HG03103 (cell line): ENCODE results near the gene GPC6.

Experiments
- ATAC-seq: cut with Tn5 transposase; IDR thresholded peaks from one replicate; pipeline ENCODE4 v1.9.1; 2021; ENCODE audit warnings: low read depth; ENCODE audit not compliant: unreplicated experiment

GPC6 gene

DNA sequence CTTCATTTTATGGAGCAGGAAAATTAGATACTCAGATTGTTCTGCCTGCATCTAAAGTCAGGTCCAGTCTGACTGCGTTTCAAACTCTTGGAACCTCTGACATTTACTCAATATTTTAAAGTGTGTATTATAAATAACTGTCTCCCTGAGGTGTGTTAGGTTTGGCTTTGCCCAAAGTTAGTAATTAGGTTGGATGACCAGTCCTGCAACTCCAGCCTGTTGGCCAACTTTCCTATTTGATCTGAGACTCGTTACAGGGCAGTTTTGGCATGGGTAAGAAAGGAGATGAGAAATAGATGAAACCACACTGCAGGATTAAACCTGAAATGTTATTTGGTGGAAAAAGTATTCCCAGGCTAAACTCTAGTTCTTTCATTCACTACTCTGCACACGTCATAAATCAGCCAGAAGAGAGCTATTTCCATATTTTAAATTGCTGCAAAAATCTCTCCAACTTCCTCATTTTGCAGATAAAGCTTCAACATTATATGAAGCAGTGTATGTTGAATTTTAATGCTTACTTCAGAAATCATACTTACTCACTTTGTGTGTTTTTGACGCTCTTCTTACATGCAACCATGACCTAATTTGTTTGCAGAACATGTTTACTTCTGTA, 895.8 kb downstream of the GPC6 start:
- ATAC-seq, result no peak

DNA sequence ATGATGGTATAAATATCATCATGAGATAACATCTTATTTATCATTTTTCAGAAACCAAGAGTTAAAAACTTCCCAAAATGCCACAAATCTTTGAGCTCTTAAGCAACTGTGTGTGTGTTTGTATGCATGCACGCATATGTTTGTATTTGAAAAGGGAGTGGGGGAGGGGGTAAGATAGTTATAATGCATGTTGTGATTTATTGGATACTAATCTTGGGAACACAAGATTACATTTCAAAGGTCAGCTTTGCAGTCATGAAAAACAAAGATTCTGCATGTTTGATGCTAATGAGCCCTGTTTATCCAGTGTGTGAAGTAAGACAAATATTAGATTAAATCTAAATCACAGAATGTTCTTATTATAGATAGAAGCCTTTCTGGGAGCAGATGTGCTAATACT, 897.0 kb downstream of the GPC6 start:
- ATAC-seq, result no peak

DNA sequence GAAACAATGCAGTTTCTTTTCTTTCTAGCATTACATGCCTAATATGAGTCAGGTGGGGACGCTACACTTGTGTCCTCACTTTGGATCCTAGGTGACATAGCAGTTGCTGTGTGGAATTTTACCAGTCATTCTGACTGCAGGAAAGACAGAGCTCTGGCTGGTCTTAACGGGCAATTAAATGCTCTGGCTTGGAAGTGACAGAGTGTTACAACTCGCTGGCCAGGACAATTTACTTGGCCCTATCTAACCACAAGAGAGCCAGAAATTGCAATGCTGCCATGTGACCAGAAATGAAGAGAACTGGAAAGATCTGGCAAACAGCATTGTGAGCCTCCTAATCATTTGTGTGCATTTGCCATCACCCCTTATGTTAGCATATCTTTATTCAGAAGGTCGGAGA, 901.8 kb downstream of the GPC6 start:
- no peak for ATAC-seq

DNA sequence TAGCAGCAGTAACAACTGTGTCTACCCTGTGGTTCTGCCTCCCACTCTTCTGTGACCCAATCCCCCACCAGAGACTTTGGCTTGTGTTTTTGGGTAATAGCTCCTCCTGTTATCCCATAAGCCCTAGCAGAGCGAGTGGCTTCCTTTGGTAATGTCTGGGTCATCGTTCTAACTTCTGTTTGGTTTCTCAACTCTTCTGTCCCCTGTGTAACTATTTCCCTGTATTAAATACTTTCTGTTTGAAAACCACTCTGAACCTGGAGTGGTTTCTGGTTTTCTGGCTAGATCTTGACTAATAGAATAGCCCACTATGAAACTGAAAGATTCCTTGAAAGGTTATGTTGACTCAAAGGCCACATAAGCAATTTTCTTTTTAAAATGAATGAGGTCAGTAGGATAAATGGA, 902.9 kb downstream of the GPC6 start:
- ATAC-seq, result no peak

DNA sequence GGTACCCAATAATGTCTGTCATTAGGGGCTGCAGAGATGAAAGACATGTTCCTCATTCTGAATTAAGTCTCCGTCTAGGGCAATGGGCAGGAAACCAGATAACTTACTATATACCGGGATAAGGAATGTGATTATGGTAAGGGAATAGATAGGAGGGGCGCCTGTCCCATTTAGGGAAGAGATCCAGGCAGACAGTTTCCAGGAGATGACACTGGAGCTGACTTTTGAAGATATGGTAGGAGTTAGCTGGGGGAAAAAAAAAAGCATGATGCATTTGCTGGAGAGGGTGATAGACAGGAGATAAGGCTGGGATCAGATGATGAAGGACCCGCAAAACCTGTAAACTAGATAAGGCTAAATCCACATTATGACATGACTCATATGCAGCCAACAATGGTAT, 912.2 kb downstream of the GPC6 start:
- ATAC-seq, result no peak

DNA sequence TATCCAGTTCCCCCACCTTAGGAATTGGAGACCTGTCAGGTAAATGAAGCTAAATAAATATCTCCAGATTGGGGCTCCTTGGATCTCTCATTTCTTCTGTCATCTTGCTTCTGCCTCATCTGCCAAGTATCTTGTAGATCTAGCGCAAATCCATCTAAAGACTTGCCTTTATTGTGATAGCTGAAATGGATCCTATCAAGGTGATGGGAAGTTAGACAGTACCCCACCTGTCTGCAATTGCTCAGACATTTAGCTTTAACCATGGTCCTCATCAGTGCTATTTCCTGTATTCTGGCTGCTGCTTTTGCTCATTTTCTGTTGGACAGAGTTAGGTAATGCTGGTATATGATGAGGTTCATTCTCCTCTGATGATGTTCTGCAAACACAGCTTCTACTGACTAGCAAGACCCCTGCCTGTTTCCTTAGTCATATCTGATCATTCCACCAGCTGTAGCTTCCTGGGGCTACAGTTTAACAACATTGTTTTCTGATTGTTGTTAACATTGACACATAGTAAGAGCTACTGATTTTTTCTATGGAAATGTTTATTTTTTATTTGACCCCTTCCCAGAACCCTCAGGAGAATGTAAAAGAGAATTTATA, 912.9 kb downstream of the GPC6 start:
- ATAC-seq, result no peak

DNA sequence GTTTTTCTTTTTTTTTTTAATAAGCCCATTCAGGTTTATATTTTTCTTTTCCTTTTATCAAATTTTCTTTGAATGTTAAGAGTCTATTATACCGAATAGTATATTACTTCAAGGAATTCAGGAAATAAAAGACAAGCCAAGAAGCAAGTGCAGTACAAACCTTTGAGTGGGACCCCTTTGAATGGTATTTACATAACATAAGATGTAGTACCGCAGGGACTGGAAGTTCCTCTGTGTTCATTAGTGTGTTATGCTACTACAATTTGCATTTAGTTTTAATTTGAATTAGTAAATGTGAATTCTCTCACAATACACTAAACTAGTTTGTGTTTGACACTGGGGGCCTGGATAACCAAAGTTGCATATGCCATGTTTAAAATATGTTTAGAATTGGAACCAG, 913.4 kb downstream of the GPC6 start:
- no peak for ATAC-seq

DNA sequence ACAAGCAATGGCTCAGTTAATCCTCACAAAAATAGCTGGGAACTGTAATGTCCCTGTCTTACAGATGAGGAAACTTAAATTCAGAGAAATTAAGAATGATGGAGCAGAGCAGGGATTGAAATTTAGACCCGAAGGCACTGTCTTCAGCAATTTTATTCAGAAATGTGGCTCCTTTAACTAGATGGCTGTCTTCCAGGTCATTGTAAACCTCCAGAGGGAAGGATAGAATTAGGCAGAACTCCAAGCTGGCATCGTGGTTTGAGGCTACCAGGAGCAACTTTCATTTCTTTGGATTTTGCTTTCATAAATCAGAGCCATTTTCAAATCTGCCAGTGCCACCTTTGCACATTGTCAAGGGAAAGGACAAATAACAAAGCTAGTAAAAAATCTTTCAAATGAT, 913.9 kb downstream of the GPC6 start:
- no peak for ATAC-seq

DNA sequence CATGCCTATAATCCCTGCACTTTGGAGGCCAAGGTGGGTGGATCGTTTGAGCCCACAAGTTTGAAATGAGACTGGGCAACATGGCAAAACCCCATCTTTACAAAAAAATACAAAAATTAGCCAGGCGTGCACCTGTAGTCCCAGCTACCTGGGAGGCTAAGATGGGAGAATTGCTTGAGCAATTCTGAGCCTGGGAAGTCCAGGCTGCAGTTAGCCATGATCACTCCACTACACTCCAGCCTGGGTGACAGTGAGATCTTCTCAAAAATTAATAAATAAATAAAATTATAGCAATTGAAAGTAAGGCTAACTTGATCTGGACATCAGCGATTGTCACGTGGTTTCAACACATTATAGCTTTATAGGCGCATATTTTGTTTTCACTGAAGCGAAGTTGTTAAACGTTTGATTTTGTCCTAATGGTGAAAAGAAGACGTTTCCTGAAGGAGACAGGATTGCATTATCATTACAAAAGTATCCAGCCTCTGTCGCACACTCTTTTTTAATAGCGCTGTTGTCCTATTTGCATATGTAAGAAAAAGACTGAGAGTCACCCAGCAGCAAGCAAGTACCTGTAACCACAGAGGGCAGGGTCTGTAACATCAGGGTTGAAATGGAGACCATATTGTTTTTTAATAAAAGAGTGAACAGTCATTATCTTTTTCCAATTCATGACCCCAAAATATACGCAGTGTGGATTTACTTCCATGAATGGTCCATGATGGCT, 917.2 kb downstream of the GPC6 start:
- ATAC-seq, result no peak

DNA sequence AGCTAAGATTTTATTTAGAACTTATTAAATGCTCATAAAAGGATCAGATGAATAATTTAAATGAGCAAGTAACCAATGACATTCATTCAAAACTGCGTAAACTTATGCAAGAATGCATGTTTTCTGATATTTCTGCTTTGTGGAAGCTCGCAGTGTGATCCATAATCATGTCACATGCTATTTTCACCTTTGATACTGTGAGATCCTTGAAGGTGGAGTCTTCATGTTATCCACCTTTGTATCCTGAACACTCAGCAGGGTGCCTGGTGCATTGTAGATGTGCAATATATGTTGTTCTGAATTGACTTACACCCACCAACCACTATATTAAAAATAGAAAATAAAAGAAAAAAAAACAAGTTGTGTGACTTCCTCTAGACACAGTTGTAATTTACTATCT, 919.4 kb downstream of the GPC6 start:
- ATAC-seq, result no peak

DNA sequence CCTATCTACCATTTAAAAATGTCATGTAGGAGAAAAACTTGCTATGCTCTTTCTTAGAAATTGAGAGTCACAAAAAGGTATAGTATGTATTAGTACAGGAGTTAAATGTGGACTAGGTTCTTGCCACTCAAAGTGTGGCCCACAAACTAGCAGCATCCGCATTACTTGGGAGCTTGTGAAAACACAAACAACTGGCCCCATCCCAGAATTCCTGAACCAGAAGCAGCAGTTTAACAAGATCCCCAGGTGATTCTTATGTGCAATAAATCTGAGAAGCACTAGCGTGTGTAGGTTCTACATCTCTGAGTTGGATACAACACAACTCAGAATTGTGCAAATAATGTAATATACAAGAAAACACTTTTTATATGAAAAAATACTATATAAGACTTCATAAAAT, 927.0 kb downstream of the GPC6 start:
- ATAC-seq, result no peak

DNA sequence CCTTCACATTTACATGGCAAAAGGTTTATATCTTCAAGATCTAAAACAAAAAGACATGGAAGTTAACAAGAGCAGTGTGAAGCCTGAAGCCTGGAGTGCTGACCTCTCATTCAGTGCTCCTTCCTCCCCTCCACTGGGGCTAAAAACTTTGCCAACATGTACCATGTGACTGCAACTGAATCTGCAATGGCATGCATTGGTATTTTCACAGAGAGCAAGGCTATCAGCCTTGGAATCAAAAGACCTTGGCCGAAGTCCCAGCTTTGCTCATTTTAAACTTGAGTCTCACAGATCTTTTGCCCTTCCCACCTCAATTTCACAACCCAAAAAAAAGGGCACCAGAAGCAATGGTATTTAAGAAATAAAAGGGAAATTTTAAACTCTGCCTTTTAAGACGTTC, 927.8 kb downstream of the GPC6 start:
- no peak for ATAC-seq

DNA sequence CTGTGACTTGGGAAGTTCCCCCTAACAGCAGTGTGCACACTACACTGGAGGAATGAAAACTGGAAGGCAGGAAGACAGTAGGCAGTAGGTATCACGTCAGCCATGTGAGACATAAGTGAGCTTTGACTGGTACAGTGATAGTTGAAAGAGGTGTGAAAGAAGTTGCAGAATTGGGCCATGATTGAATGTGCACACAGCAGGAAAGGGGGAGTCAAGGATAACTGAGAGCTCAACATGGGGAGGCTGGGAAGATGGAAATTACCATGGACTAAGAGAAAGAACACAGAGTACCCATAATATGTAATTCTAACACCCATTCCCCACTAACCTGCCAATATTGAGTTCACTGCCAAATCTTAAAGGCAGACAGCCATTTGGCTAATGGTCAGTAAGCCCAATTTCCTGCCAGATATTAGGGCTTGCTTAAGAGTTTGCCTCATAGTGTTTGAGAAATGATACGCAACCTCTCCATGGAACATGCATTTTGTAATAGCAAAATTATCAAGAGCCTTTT, 931.2 kb downstream of the GPC6 start:
- no peak for ATAC-seq

DNA sequence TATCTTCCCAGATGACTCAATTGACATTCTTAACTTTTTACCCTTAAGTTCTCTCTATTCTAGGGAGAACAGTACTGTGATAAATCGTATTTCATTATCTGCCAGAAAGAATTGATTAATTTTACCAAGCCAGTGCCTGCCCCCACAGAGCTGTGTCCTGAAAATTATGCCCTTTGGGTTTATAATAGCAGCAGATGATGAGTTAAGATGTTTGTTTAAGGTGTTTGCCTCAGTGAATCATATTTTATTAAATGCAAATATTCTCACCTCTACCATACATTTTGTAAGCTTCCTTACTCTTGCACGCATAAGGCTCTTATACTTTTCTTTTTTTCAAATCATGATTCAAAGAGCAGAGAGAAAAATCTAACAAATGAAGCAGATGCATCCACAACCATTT, 934.3 kb downstream of the GPC6 start:
- no peak for ATAC-seq

DNA sequence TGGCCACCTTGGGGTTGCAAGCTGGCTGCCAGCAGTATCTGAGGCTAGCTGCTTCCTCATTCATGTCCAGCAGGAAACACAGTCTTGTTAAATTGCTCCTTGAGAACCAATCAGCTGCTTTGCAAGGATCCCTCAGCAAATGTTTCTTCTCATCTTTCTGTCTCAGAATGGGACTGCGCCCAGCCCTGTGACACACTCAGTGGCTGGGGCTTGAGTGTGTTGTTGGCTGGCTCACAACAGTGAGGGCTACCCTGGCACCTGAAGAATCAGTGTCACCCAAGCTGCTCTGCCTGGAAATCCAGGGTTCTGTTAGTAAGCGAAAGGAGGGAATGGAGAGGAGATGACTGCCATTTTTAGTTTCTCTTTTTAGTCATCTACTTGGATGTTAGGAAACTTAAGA, 935.7 kb downstream of the GPC6 start:
- no peak for ATAC-seq

DNA sequence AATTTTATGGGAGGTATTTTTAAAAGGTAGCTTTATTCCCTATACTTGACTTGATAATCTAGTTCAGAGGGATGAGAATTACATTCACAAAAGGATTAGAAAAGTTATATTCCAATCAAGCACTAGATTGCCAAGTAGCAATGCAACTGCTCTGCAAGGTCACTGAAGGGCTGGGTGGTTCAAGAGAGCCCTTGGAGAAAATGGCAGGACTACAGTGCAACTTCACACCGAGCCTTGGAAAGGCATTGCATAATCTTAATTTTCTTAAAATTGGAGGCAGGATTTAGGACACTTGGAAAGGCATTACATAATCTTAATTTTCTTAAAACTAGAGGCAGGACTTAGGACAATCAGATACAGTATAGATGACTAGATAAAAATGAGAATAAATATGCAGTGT, 936.9 kb downstream of the GPC6 start:
- no peak for ATAC-seq

DNA sequence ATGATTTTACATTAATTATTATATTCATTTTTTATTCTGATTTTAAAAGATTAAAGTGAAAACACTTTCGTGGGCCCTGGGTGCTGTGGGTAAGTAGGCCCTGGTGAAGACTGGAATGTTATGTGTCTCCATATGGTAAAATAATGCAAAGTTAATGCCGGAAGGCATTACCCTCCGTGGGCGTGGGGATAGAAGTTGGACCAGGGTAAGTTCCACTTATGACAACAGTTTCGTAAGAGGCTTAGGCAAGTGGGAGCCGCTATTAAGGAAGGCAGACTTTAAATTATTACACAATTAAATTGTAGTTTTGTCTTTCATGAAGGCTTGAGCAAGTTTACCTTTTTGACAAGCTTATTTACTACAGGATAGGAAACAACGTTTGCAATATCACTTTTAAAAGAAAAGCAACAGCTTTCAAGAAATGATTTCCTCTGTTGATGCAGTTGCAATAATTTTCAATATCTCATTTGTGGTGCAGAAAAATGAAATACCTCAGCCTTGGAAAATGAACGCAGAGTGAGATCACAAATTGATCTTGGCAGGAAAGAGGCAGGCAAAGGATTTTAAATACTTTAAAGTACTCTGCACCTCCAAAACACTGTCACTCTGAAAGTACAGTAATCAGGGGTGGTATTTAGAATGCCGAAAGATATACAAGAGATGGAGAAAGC, 942.3 kb downstream of the GPC6 start:
- no peak for ATAC-seq

DNA sequence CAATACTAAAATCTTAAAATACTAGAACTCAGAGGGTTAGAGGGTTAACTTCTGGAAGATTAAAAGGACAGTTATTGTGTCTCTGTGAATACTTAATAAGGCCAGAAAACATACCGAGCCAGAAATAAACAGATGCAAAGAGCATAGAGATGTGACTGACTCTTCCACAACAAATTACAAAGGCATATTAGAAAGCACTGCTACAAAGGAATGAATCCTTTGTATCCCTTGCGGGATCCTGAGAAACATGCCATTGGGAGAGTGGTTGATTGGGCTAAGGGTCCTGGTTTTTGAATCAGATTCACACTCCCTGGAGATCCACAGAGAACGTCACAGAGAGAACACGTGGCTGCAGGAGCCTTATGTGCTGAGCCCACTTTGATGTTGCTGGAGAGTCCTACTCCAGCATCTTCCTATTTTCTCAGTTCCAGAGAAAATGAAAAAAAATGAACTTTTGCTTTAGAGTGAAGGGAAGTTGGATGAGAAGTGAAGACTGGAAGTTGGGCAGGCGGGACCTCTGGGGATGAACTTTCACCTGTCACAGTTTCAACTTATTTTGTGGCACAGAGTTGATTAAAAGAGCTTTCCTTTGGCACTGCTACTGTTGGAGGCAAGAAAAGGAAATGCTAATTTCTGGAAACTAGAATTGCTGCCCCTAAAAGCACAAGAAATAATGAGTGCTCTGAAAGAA, 943.0 kb downstream of the GPC6 start:
- ATAC-seq, result no peak

DNA sequence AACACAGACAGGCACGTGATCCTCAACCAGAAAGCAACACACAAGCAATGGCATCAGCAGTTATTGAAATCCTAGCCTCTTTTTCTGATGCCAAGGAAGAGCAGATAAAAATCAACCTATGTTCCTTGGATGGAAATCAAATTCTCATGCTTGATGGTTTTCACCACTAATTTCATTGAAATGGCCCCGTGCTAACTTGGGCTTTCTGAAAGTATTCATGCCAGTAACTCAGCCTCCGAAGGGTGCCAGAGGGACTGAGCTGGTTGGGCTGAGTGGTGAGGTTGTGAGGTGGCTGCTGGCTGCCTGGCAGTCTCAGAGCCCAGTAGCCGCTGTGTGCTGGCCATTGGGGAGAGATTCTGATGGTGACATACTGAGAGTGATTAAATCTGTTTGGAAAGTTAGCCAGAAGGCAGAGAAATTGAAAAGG, 943.6 kb downstream of the GPC6 start:
- ATAC-seq, result no peak

DNA sequence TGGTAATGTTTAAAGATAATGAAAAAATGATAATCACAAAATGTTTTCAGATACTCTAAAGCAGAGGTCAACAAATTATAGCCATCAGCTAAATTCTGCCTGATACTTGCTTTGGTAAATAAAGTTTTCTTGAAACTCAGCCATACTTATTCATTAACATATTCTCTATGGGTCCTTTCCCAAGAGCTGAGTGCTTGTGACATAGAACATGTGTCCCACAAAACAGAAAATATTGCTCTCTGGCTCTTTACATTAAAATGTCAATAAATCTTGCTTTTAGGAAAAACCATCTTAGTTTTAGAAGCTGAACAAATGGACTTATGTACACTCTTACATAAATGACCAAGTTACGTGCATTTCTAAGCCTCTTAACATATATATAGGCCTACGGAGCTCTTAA, 945.8 kb downstream of the GPC6 start:
- no peak for ATAC-seq

DNA sequence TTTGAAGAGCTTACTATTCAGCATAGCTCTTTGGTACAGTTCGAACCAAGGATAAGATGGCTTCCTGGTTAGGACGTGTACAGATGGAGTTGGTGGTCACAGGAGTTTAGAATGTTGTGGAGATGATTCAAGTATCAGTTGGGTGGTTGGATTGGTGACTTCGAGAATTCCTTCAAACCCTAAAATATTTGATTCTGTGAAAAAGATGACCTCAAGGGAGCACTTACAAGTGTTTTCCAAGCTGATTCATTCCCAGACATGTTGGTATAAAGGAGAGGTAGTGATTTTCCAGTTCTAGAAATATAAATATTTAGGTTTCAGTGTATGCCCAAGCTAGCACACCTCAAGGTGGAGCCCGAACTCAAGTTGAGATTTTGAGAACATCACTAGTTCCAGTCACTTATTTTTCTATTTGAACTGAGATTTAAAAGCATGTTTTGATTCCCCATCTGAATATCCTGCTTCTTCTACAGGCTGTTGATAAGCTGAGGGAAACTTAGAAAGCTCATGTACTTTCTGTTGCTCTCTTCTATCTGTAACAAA, 946.8 kb downstream of the GPC6 start:
- ATAC-seq, result no peak
